ENCODE results near the gene BMP2K.

DNA sequence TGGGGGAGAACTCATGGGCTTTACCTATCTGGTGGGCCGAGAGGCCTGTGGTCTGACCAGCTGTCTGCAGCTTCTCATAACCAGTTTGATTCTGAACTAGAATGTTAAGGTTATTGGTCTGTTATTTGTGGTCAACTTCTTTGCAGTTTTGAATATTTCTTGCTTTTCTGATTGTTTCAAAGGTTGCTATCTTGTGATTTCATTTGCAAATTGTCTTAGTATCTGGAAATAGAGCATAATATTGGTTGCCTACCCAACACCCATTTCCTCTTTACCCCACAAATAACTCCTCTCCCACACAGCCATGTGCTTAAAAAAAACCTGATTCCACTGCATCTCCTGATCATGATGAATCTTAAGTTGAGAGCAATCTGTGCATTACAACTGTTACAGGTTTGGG, 39.1 kb upstream of the BMP2K start:
- TF ChIP-seq, protein P1, sequence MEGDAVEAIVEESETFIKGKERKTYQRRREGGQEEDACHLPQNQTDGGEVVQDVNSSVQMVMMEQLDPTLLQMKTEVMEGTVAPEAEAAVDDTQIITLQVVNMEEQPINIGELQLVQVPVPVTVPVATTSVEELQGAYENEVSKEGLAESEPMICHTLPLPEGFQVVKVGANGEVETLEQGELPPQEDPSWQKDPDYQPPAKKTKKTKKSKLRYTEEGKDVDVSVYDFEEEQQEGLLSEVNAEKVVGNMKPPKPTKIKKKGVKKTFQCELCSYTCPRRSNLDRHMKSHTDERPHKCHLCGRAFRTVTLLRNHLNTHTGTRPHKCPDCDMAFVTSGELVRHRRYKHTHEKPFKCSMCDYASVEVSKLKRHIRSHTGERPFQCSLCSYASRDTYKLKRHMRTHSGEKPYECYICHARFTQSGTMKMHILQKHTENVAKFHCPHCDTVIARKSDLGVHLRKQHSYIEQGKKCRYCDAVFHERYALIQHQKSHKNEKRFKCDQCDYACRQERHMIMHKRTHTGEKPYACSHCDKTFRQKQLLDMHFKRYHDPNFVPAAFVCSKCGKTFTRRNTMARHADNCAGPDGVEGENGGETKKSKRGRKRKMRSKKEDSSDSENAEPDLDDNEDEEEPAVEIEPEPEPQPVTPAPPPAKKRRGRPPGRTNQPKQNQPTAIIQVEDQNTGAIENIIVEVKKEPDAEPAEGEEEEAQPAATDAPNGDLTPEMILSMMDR (IDR thresholded peaks at IDR 0.05; ENCODE audit: poor library complexity): no peak
- TF ChIP-seq EZH2 (IDR thresholded peaks at IDR 0.05; ENCODE audit: borderline replicate concordance) (no peak), EZH2phosphoT487 (IDR thresholded peaks at IDR 0.05; ENCODE audit: low read depth, severe bottlenecking, unreplicated experiment) (no peak)
